Astrocyte (in vitro differentiated cells and primary cell): ENCODE results near the gene SH2D4B. TPM values are rescaled to one million over a fixed set of nuclear protein-coding genes. Genes with fewer than 3 reads are reported as not detected.

Source experiments
- DNase-seq: peaks from one replicate; pipeline ENCODE4 v3.0.0-alpha.2; 2010; ENCODE audit warnings: low read depth
- FAIRE-seq: peaks from 2 replicates; lab custom pipeline; 2011; peaks lifted over from hg19 to GRCh38; lab: Jason Lieb, UNC
- H2AFZ ChIP-seq: 2 replicates; pipeline ENCODE4 v1.6.0; 2012; ENCODE audit warnings: low read depth, low read length, inconsistent platforms
- H3K27ac ChIP-seq: 2 replicates; pipeline ENCODE4 v1.5.1; 2011; ENCODE audit warnings: low read depth, low read length, inconsistent platforms
- H3K27me3 ChIP-seq: 2 replicates; pipeline ENCODE4 v1.6.0; 2011; ENCODE audit warnings: low read length, inconsistent platforms; ENCODE audit not compliant: insufficient read depth
- H3K36me3 ChIP-seq: 2 replicates; pipeline ENCODE4 v1.5.1; 2011; ENCODE audit warnings: low read length, inconsistent platforms; ENCODE audit not compliant: insufficient read depth
- H3K4me1 ChIP-seq: 2 replicates; pipeline ENCODE4 v1.5.1; 2011; ENCODE audit warnings: low read length, inconsistent platforms; ENCODE audit not compliant: insufficient read depth
- H3K4me2 ChIP-seq: 2 replicates; pipeline ENCODE4 v1.6.0; 2012; ENCODE audit warnings: low read length, inconsistent platforms
- H3K4me3 ChIP-seq: 2 replicates; pipeline ENCODE4 v1.5.1; 2011; ENCODE audit warnings: low read depth, mild to moderate bottlenecking, low read length, inconsistent platforms; ENCODE audit not compliant: insufficient read depth
- H3K79me2 ChIP-seq: 2 replicates; pipeline ENCODE4 v1.6.0; 2012; ENCODE audit warnings: mild to moderate bottlenecking, low read length, inconsistent platforms; ENCODE audit not compliant: insufficient read depth
- H3K9ac ChIP-seq: 2 replicates; pipeline ENCODE4 v1.6.0; 2012; ENCODE audit warnings: mild to moderate bottlenecking, low read length, inconsistent platforms
- H3K9me3 ChIP-seq: 2 replicates; pipeline ENCODE4 v1.5.1; 2012; ENCODE audit warnings: low read depth, mild to moderate bottlenecking, low read length, inconsistent platforms; ENCODE audit not compliant: insufficient read depth
- H4K20me1 ChIP-seq: 2 replicates; pipeline ENCODE4 v1.6.0; 2012; ENCODE audit warnings: low read length, inconsistent platforms; ENCODE audit not compliant: insufficient read depth
- H3K27ac Mint-ChIP-seq: one replicate; pipeline ENCODE4 v1.8.0; 2021; ENCODE audit warnings: mild to moderate bottlenecking, mixed read lengths; ENCODE audit not compliant: unreplicated experiment
- H3K27me3 Mint-ChIP-seq: one replicate; pipeline ENCODE4 v1.8.0; 2021; ENCODE audit warnings: low read depth, mixed read lengths; ENCODE audit not compliant: unreplicated experiment
- H3K36me3 Mint-ChIP-seq: one replicate; pipeline ENCODE4 v1.8.0; 2021; ENCODE audit warnings: low read depth, mixed read lengths; ENCODE audit not compliant: unreplicated experiment
- H3K4me1 Mint-ChIP-seq: one replicate; pipeline ENCODE4 v1.8.0; 2021; ENCODE audit warnings: low read depth, mixed read lengths; ENCODE audit not compliant: unreplicated experiment
- H3K4me3 Mint-ChIP-seq: one replicate; pipeline ENCODE4 v1.8.0; 2021; ENCODE audit warnings: mild to moderate bottlenecking, moderate library complexity, mixed read lengths; ENCODE audit not compliant: unreplicated experiment
- H3K9me3 Mint-ChIP-seq: one replicate; pipeline ENCODE4 v1.8.0; 2021; ENCODE audit warnings: mild to moderate bottlenecking, mixed read lengths; ENCODE audit not compliant: unreplicated experiment
- CTCF ChIP-seq: IDR thresholded peaks from 2 replicates; pipeline ENCODE4 v1.5.1; 2011; ENCODE audit warnings: low read depth, mild to moderate bottlenecking, inconsistent platforms, low read length, moderate library complexity; ENCODE audit not compliant: insufficient read depth
- EZH2 ChIP-seq: IDR thresholded peaks from 2 replicates; pipeline ENCODE4 v1.6.1; 2012; ENCODE audit warnings: mild to moderate bottlenecking, low read length, inconsistent platforms; ENCODE audit not compliant: insufficient read depth
- total RNA-seq: library from RNA; stranded (reverse); gene quantifications from 2 replicates; pipeline ENCODE4 v1.2.1, GENCODE V29; 2021

SH2D4B gene
- total RNA-seq, 1 donor from 2014 or later: 0.07 TPM

- FAIRE-seq (no peak), DNase-seq (no peak)
- H3K9ac ChIP-seq: no peak overlapping the region
- H3K4me3 ChIP-seq: no peak overlapping the region
- Mint-ChIP-seq H3K9me3 (no peaks in the 10 kb centered on the region), H3K27ac (no peak overlapping the region), H3K4me1 (no peaks in the 10 kb centered on the region), H3K36me3 (no peaks in the 10 kb centered on the region), H3K27me3 (peaks cover 8% of the 10 kb centered on the region), H3K4me3 (no peak overlapping the region)
- no peaks in the 10 kb centered on the region for H3K36me3 ChIP-seq
- H3K9me3 ChIP-seq: no peaks in the 10 kb centered on the region
- H3K4me1 ChIP-seq: no peaks in the 10 kb centered on the region
- H3K4me2 ChIP-seq: no peak overlapping the region
- no peak overlapping the region for H3K27ac ChIP-seq
- H4K20me1 ChIP-seq: no peaks in the 10 kb centered on the region
- TF ChIP-seq EZH2: no peak
- TF ChIP-seq CTCF: no peak
- no peaks in the 10 kb centered on the region for H3K79me2 ChIP-seq
- H2AFZ ChIP-seq: no peak overlapping the region
- no peaks in the 10 kb centered on the region for H3K27me3 ChIP-seq
Measured at GRCh38 chr10:80567292-80567691, 29.6 kb downstream of the SH2D4B start.

- Histone ChIP-seq H3K4me1 (no peaks in the 10 kb centered on the region), H3K4me2 (no peak overlapping the region), H3K79me2 (no peaks in the 10 kb centered on the region), H4K20me1 (no peaks in the 10 kb centered on the region), H3K27me3 (no peaks in the 10 kb centered on the region), H3K27ac (no peak overlapping the region), H3K4me3 (no peak overlapping the region), H3K9ac (no peak overlapping the region), H3K9me3 (no peaks in the 10 kb centered on the region), H3K36me3 (no peaks in the 10 kb centered on the region), H2AFZ (no peak overlapping the region)
- no peak overlapping the region for H3K27ac Mint-ChIP-seq
- H3K9me3 Mint-ChIP-seq: no peaks in the 10 kb centered on the region
- H3K4me3 Mint-ChIP-seq: no peak overlapping the region
- no peak for TF ChIP-seq EZH2
- TF ChIP-seq CTCF: no peak
- H3K27me3 Mint-ChIP-seq: peaks cover 8% of the 10 kb centered on the region
- no peak for FAIRE-seq
- H3K4me1 Mint-ChIP-seq: no peaks in the 10 kb centered on the region
- H3K36me3 Mint-ChIP-seq: no peaks in the 10 kb centered on the region
- no peak for DNase-seq
Measured at GRCh38 chr10:80569131-80569895, 31.6 kb downstream of the SH2D4B start.

- H3K27me3 Mint-ChIP-seq: peaks cover 8% of the 10 kb centered on the region
- Histone ChIP-seq H3K9ac (no peak overlapping the region), H2AFZ (no peak overlapping the region), H3K79me2 (no peaks in the 10 kb centered on the region), H3K9me3 (no peaks in the 10 kb centered on the region), H3K4me3 (no peak overlapping the region), H4K20me1 (no peaks in the 10 kb centered on the region), H3K36me3 (no peaks in the 10 kb centered on the region), H3K4me1 (no peaks in the 10 kb centered on the region), H3K27ac (no peak overlapping the region), H3K27me3 (no peaks in the 10 kb centered on the region), H3K4me2 (no peak overlapping the region)
- no peaks in the 10 kb centered on the region for H3K4me1 Mint-ChIP-seq
- TF ChIP-seq CTCF (no peak), EZH2 (no peak)
- H3K27ac Mint-ChIP-seq: no peak overlapping the region
- H3K9me3 Mint-ChIP-seq: no peaks in the 10 kb centered on the region
- no peaks in the 10 kb centered on the region for H3K36me3 Mint-ChIP-seq
- DNase-seq: no peak
- H3K4me3 Mint-ChIP-seq: no peak overlapping the region
- no peak for FAIRE-seq
Measured at GRCh38 chr10:80571352-80571751, 33.6 kb downstream of the SH2D4B start.
